ENCODE data around the gene UQCC5. TPM values are rescaled to one million over a fixed set of nuclear protein-coding genes. Genes with fewer than 3 reads are reported as not detected.

UQCC5 gene
- total and polyA plus RNA-seq, 3 donors from 2014 or later, result 23.0 to 37.0 (median 30.5) TPM

GRCh38 chr3:52489453-52489852 lies 47.0 kb upstream of the UQCC5 start:
- no peaks in the 10 kb centered on the region for H3K27me3 ChIP-seq
- TF ChIP-seq POLR2A (IDR thresholded peaks at IDR 0.05) (no peak), CTCF (IDR thresholded peaks at IDR 0.05) (no peak)
- intact Hi-C loops (cut with DNase I; ENCODE audit: low total_unique reads), result loop anchor here (5.0 kb wide), 1 partner anchor 48 kb away; the partner anchor contains the start of gene UQCC5
- H3K9me3 ChIP-seq, result no peaks in the 10 kb centered on the region
- no peak overlapping the region for H3K4me3 ChIP-seq
- H3K27ac ChIP-seq, result peak overlapping the region; percentile 72 to 81
- H3K36me3 ChIP-seq (ENCODE audit: low read depth, missing control alignments), result no peaks in the 10 kb centered on the region
- 93% methylated on average over 14 of the region's 18 CpGs; no CpG with 5 or more reads in 1 of the 2 donors for WGBS, 2 donors
- DNase-seq, result no peak
- peaks cover 75% of the 10 kb centered on the region for H3K4me1 ChIP-seq

GRCh38 chr3:52490035-52490938 lies 46.1 kb upstream of the UQCC5 start:
- WGBS, 2 donors, result 53 to 57% methylated on average over 11 to 22 of the region's 22 CpGs
- no peaks in the 10 kb centered on the region for H3K9me3 ChIP-seq
- peak overlapping the region; percentile 72 to 81 for H3K27ac ChIP-seq
- TF ChIP-seq POLR2A (IDR thresholded peaks at IDR 0.05) (no peak), CTCF (IDR thresholded peaks at IDR 0.05) (no peak)
- no peaks in the 10 kb centered on the region for H3K27me3 ChIP-seq
- peaks cover 75% of the 10 kb centered on the region for H3K4me1 ChIP-seq
- no peaks in the 10 kb centered on the region for H3K36me3 ChIP-seq (ENCODE audit: low read depth, missing control alignments)
- intact Hi-C loops (cut with DNase I; ENCODE audit: low total_unique reads), result no loop called here
- no peak for DNase-seq
- H3K4me3 ChIP-seq, result no peak overlapping the region

GRCh38 chr3:52490939-52491526 lies 45.4 kb upstream of the UQCC5 start:
- Histone ChIP-seq H3K36me3 (ENCODE audit: low read depth, missing control alignments) (no peaks in the 10 kb centered on the region), H3K27ac (peak overlapping the region; percentile 47 to 81), H3K4me3 (no peak overlapping the region), H3K9me3 (no peaks in the 10 kb centered on the region), H3K4me1 (peaks cover 71% of the 10 kb centered on the region), H3K27me3 (no peaks in the 10 kb centered on the region)
- no peak for TF ChIP-seq CTCF (IDR thresholded peaks at IDR 0.05)
- no peak for TF ChIP-seq POLR2A (IDR thresholded peaks at IDR 0.05)
- intact Hi-C loops (cut with DNase I; ENCODE audit: low total_unique reads), result no loop called here
- DNase-seq, result no peak
- WGBS, 2 donors, result 70 to 71% methylated on average over 9 to 15 of the region's 23 CpGs

GRCh38 chr3:52492059-52492458 lies 44.3 kb upstream of the UQCC5 start:
- Histone ChIP-seq H3K27ac (peak overlapping the region in 1 of 2 donors; percentile 81), H3K4me3 (no peak overlapping the region), H3K4me1 (peaks cover 65% of the 10 kb centered on the region), H3K27me3 (no peaks in the 10 kb centered on the region), H3K9me3 (no peaks in the 10 kb centered on the region), H3K36me3 (ENCODE audit: low read depth, missing control alignments) (no peaks in the 10 kb centered on the region)
- TF ChIP-seq POLR2A (IDR thresholded peaks at IDR 0.05) (no peak), CTCF (IDR thresholded peaks at IDR 0.05) (no peak)
- intact Hi-C loops (cut with DNase I; ENCODE audit: low total_unique reads), result no loop called here
- WGBS, 2 donors, result 90 to 91% methylated on average over 7 to 21 of the region's 21 CpGs
- no peak for DNase-seq

Data from testis (tissue), 3 donors.